T47D (cell line): ENCODE measurements around the gene USH2A.

Source experiments
- DNase-seq, 2 experiments: peaks; one replicate each; pipeline versions ENCODE4 v3.0.0 to v3.0.0-alpha.2; 2011 to 2012; ENCODE audit warnings: low read depth in 1 of 2, low spot score in 1 of 2
- JUND ChIP-seq: IDR thresholded peaks from 2 replicates; pipeline ENCODE4 v1.6.1; 2012; ENCODE audit warnings: low read depth
- in situ Hi-C: cut with HindIII; loops from 2 replicates; pipeline ENCODE4 v1.10.0; 2016; ENCODE audit warnings: low sequenced_read_pairs, low pct_unique_long_range_greater_than_20kb

Gene USH2A

DNA sequence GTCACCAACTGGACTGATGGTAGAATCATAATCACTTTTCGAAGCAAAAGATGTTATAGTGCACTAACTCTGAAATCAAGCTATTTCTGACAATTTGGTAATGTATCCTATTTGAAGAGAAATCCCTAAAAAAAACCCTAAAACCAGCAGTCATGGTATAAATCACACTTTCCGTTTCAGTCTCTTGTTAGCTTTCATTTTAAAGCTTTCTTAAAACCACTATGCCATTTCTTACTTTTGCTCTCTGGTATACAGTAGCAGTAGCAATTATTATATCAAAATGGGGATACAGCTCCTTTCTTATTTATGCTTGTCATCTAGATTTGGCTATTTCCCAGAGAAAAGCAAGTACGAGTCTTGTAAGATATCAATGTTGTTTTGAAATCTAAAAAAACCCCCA, 532.8 kb downstream of the USH2A start:
- in situ Hi-C loops: no loop called here
- TF ChIP-seq JUND: no peak
- DNase-seq: no peak

DNA sequence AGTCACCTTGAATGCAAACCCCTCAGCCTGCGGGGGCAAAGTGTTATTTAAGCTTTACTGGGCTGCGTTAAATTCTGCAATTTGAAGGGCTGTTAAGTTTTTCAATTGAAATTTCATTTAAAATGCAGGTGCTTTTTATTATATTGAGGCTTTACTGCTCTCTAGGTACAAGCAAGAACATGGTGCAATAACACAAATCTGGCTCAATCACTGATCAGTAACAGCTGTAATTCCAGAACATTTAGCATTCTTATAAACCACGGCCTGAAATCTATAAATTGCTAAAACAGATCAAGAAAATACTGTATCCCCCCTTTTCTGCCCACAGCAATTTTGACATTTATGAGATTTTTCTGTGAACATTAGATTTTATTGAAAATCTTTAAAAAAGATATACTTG, 533.4 kb downstream of the USH2A start:
- in situ Hi-C loops: no loop called here
- DNase-seq: no peak
- no peak for TF ChIP-seq JUND

DNA sequence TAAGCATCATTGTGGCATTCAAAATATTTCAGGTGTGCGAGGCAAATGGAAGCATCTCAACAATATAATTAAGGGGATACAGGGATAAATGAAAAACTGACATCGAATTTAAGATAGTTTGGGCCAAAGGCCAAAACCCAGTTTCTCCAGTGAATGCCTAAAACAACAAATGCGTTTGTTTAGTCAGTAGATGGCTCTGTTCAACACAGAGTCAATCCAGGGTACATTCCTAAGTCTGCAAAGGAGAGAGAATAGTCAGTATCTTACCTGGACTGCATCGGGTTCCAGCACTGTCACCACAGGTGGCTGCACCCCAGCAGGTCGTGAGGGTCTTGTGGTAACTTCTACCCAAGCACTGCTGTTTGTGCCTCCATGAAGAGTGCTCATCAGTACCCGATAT, 535.1 kb downstream of the USH2A start:
- no peak for TF ChIP-seq JUND
- in situ Hi-C loops: no loop called here
- peak; percentile 18 to 66 for DNase-seq

DNA sequence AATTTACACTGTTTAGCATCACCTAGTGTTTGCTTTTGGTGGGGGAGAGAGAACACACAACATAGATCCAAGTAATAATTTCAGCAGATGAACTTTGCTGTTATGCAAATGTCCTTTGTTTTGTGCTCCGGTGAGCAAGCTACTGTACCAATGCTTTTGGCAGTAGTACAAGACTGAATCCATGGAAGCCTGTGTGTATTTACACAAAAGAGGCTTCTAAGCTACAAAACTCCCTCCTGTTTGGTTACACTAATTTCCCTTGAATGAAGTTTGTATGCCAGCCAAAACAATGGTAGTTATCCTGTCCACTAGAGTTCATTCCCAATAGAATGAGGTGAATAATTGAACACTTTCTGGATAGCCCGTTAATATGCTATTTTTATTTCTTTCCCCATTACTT, 535.6 kb downstream of the USH2A start:
- DNase-seq: peak in 1 of 2 experiments; percentile 36
- in situ Hi-C loops: no loop called here
- TF ChIP-seq JUND: no peak

DNA sequence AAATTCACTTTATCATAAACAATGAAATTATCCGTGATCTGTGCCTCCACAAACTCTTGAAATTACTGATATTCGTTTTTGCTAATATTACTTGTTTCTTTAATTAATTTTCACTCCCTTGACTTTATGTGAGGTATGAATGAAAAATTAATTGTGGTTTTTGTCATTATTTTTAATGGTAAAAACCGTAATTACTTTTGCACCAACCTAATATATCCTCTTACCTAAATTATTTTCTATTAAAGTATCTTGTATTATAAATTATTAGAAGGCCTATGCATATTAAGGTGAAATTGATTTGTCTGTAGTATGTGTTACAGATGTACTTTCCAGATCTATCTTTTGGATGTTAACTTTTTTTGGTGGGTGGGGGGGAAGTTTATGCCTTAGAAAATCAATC, 540.2 kb downstream of the USH2A start:
- DNase-seq: no peak
- no peak for TF ChIP-seq JUND
- in situ Hi-C loops: no loop called here

DNA sequence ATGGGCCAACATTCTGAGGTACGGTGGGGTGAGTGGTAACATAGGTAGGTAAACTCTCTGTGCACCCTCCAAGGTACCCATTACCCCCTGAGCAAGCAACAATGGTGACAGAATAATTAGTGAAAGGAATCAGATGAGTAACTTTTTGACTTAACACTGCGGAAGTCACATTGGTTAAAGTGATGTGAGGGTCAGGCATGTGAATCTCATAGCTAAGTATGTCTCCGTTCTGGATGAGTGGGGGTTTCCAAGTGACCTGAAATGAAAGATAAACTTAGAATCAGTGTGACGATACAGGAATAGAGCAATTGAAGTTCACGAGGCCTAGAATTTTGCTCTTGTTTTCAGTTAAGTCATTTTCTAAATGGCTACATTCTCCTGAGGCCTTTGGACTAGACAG, 544.4 kb downstream of the USH2A start:
- DNase-seq: no peak
- in situ Hi-C loops: no loop called here
- no peak for TF ChIP-seq JUND

DNA sequence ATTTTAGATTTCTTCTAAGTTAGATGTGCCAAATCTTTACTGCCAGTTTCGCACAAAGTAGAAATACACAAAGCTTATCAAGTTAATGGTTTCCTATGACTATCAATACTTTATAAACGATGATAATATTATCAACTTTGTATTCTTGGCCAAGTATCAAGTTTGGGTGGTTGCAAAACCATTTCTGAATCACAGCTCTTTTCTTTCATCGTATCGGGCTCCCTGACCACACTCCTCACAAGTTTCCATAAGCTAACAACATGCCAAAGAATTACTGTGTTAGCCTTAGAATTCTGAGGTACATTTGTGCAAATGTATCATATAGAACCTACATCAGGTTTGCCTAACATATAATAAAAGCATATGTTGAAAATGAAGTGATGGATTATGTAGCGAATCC, 545.1 kb downstream of the USH2A start:
- in situ Hi-C loops: no loop called here
- no peak for DNase-seq
- TF ChIP-seq JUND: no peak

DNA sequence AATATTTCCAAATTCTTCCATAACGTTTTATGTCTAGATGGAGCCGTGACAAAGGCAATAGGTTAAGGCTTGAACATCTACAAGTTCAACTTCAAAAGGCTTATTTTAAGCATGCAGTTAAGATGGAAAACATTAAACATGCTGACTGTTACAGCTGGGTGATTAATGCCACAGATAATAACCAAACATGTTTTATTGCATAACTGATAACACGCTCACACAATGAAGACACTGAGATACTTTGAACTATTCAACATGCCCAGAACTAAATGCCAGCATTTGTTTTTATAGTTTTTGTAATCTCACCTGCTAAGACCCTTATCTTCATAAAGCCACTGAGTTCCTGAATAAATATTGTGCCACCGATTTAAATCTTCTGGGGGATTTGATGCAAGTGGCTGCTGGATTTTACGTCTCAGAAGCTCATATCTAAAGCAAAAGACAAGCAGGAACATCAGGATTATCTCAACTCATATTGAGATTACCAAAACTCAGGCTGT, 545.7 kb downstream of the USH2A start:
- no peak for TF ChIP-seq JUND
- no peak for DNase-seq
- in situ Hi-C loops: no loop called here

DNA sequence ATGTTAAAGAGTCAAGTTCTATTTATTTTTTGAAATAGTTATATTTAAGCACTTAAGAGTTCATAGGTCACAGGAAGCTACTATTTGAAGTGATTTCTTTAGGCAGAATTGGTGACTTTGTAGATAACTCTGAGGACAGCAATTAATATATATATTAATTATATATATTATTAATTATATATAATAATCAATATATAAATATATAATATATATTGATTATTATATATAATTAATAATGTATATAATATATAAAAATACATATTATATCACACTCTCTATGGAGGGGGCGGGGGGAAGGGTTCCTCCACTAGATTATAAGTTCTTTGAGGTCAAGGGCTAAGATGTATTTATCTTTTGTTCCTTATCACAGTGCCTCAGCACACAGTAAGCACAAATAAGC, 547.5 kb downstream of the USH2A start:
- no peak for DNase-seq
- in situ Hi-C loops: no loop called here
- TF ChIP-seq JUND: no peak

DNA sequence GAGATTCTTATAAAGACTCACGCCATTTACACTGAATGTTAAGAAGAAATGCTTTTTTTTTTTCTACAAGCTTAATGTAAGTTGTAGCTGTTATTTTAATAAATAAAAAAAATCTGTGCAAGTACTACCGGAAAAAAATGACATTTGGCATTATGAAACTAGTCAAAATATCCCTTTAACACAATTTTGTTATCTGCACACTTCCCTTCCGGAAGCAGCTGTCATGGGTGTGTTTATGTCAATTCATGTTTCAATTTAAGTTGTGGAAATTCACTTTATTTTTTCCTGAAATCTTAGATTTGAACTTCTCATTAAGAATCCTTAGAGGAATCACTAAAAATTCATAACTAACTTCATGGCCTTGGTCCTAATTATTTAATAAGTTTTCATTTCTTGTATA, 548.0 kb downstream of the USH2A start:
- TF ChIP-seq JUND: no peak
- no peak for DNase-seq
- in situ Hi-C loops: no loop called here

DNA sequence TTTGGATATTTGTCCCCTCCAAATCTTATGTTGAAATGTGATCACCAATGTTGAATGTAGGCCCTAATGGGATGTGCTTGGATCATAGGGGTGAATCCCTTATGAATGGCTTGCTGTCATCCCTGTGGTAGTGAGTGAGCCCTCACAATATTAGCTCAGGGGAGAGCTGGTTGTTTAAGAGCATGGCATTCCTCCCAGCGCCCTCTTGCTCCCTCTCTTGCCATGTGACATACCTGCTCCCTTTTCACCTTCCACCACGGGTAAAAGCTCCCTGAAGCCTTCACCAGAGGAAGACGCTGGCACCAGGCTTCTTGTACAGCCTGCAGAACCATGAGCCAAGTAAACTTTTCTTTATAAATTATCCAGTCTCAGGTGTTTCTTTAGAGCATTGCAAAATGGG, 550.6 kb downstream of the USH2A start:
- TF ChIP-seq JUND: no peak
- no peak for DNase-seq

DNA sequence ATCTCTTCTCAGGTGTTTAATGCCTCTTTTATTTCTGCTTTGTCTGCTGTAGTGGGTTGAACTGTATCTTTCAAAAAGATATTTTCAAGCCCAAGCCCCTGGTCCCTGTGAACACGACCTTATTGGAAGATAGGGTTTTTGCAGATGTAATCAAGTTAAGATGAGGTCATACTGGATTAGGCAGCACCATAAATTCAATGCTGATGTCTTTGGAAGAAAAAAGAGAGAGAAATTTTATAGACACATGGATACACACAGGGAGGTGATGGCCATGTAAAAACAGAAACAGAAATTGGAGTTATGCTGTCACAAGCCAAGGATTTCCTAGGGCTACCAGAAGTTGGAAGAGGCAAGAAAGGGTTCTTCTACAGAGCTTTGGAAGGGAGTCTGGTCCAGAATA, 554.7 kb downstream of the USH2A start:
- no peak for TF ChIP-seq JUND
- no peak for DNase-seq
- in situ Hi-C loops: no loop called here

More for the DNA sequence above, 550.6 kb downstream of the USH2A start:
- in situ Hi-C loops: no loop called here

DNA sequence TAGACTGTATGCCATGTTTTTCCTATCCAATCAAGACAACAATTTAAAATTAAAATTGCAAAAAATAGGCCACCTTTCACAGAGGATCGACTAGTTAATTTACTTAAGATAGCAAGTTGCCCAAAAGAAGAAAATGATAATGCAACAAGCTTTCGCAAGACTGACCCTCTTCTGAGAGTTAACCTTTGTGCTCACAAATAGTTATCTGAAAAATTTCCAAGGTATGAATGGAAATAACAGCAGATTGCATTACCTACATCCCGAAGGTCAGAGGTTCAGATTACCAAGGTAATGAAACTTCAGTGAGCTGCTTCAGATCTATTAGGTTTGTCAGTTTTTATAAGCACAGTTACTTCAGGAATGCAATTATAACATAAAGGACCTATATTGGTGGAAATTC, 558.2 kb downstream of the USH2A start:
- no peak for TF ChIP-seq JUND
- no peak for DNase-seq

DNA sequence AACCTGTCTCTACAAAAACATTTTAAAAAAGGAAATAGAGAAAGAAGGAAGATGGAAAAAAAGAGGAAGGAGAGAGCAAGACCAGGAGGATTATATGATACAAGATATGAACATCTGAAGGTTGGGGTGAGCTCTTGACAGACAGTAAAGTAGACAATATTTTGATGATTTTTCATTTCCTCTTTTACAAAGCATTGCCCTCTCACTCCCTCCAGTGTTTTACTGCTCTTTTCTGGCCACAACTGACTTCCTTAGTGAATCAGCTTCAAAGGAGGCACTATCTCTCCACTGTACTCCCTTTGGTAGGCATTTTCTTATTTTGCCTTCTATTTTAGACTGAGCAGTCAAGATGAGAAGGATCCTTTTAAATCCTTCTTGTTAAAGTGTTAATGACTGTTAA, 559.5 kb downstream of the USH2A start:
- TF ChIP-seq JUND: no peak
- no peak for DNase-seq
- in situ Hi-C loops: no loop called here

More for the DNA sequence above, 558.2 kb downstream of the USH2A start:
- in situ Hi-C loops: no loop called here
